Activated naive CD4-positive, alpha-beta T cell treated with Interleukin-2 at 50 U/mL for 16 hours (primary cell): ENCODE data around the gene FURIN.
"Not testable (repeated sequence)": the region's sequence is repeated elsewhere in the genome, so short reads cannot be mapped to it uniquely, and the experiment has no call there.

Experiments used
- DNase-seq: peaks from one replicate; pipeline ENCODE4 v3.0.0-alpha.2; 2020

Gene FURIN

DNA sequence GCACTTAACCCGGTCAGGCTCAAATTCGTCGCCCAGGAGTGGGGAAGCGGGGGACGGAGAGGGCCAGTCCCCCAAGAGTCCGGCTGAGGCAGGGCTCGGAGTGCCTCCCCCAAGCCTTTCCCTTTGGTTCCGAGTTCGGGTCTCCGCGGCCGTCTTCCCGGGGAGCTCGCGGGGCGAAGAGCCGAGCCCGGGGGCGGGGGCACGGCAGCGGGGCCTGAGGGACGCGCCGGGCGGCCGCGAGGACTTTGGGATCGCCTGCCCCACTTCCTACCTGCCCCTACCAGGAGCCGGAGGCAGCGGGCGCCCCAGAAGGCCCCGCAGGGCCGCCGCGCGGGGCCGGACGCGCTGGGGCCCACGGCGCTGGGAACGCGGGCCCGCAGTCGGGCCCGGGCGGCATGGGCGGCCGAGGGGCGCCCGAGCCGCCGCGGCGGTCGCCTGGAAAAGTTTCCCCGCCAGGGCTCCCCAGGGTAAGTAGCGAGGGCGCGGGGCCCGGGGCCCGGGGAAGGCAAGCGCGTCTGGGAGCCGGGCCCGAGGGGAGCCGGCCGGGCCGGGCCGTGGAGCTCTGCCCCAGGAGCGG is 2.8 kb downstream of the FURIN start:
- DNase-seq: peak; percentile 30

- DNase-seq: peak; percentile 39
Observed at GRCh38 chr15:90871716-90872485, 3.5 kb downstream of the FURIN start.

DNA sequence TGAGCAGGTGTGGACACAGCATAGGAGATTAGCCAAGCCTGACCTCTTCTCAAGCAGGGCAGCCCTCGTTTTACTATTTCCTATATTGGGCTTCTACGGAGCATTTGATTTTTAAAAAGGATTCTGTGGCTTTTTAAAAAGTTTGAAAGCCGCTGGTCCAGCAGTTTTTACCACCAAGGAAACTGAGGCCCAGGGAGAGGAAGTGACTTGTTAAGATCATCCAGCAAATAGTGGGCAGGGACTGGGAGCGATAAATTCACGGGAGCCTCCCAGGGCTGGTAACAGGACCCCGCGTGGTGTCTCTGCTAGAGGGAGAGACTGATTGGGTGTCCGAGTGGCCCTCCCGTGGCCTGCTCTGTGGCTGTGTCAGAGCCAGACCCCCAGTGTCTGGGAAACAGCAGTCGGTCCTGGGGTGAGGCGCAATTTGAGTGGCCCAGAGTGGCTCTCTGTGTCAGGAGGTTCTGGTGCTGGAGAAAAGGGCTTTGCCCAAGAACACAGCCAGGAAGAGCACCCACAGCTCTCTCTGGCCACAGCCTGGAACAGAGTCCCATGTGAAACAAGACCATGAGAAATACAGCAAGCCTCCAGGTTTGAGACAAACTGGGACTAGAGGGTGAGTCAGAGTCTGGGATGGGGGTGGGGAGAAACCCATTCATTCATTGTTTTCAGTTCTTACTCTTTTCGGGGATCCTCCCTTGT is 4.2 kb downstream of the FURIN start:
- peak; percentile 73 for DNase-seq

- no peak for DNase-seq
Observed at GRCh38 chr15:90873488-90873997, 5.2 kb downstream of the FURIN start.

GRCh38 chr15:90873998-90874605 is 5.7 kb downstream of the FURIN start:
- no peak for DNase-seq

DNA sequence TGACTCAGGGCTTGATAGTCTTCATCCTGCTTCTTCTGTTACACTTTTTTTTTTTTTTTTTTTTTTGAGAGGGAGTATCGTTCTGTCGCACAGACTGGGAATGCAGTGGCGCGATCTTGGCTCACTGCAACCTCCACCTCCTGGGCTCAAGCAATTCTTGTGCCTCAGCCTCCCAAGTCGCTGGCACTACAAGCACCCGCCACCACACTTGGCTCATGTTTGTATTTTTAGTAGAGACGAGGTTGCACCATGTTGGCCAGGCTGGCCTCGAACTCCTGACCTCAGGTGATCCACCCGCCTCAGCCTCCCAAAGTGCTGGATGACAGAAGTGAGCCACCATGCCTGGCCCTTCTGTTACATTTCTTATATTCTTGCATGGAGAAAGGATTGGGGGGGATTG is 6.6 kb downstream of the FURIN start:
- DNase-seq: not testable (repeated sequence)

DNA sequence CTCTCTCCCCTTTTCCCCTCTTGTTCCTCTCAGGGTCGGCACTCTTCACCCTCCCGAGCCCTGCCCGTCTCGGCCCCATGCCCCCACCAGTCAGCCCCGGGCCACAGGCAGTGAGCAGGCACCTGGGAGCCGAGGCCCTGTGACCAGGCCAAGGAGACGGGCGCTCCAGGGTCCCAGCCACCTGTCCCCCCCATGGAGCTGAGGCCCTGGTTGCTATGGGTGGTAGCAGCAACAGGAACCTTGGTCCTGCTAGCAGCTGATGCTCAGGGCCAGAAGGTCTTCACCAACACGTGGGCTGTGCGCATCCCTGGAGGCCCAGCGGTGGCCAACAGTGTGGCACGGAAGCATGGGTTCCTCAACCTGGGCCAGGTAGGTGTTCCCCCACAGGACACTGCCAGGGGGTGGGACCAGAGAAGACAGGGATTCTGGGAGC is 7.2 kb downstream of the FURIN start:
- no peak for DNase-seq

DNA sequence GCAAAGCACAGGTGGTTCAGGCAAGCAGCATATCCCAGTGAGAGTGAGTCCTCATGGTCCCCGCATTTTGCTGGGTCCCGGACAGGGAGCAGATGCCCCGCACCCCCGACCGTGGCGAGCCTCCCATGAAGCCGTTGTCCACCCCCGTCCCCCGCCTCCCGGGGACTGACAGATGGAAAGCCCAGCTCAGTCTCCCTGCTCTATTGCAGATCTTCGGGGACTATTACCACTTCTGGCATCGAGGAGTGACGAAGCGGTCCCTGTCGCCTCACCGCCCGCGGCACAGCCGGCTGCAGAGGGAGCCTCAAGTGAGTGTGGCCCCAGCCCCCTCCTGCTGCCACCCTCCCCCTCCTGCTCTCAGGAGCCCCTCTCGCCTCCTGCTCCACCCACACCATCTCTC is 7.7 kb downstream of the FURIN start:
- no peak for DNase-seq

GRCh38 chr15:90876512-90877170 is 8.3 kb downstream of the FURIN start:
- DNase-seq: no peak

DNA sequence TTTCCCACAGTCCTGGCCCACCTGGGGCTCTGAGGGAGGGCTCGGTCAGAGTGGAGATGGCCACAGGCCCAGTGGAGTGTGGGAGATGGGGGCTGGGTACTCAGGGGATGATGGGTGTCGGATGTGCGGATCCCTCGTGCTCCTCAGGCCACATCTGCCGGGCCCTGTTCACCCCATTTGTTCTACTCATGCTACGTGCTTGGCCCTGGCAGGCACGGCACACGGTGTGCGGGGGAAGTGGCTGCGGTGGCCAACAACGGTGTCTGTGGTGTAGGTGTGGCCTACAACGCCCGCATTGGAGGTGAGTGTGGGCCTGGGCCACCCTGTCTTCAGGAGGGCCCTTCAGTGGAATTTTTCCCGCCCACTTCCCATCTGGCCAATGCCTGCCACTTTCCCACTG is 8.9 kb downstream of the FURIN start:
- DNase-seq: no peak

- no peak for DNase-seq
Observed at GRCh38 chr15:90877996-90878395, 9.6 kb downstream of the FURIN start.

DNA sequence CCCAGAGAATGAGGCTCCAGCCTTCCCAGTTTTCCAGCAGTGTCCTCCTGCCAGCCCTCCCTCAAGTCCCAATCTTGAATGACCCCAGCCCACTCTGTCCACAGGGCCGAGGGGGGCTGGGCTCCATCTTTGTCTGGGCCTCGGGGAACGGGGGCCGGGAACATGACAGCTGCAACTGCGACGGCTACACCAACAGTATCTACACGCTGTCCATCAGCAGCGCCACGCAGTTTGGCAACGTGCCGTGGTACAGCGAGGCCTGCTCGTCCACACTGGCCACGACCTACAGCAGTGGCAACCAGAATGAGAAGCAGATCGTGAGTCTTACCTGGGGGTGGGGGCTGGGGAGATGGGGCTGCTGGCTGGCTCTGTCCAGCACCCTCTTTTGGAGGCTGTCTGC is 10.3 kb downstream of the FURIN start:
- DNase-seq: no peak

DNA sequence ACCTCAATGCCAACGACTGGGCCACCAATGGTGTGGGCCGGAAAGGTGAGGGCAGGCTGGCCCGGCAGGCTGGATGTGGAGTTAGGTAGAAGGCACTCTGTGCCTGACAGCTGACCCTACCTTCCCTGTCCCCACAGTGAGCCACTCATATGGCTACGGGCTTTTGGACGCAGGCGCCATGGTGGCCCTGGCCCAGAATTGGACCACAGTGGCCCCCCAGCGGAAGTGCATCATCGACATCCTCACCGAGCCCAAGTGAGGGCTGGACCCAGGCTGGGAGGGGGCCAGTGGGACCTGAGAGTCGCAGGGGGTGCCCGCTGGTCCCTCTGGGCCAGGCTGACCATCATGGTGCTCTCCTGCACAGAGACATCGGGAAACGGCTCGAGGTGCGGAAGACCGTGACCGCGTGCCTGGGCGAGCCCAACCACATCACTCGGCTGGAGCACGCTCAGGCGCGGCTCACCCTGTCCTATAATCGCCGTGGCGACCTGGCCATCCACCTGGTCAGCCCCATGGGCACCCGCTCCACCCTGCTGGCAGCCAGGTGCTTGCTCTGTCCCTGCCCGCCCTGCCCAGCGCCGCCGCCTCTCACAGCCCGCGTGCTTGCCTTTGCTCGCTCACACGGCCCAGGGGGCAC is 11.5 kb downstream of the FURIN start:
- no peak for DNase-seq

GRCh38 chr15:90880381-90881145 is 12.2 kb downstream of the FURIN start:
- no peak for DNase-seq

- DNase-seq: no peak
Observed at GRCh38 chr15:90881181-90881977, 13.0 kb downstream of the FURIN start.

- DNase-seq: no peak
Observed at GRCh38 chr15:90881978-90882721, 13.8 kb downstream of the FURIN start.

DNA sequence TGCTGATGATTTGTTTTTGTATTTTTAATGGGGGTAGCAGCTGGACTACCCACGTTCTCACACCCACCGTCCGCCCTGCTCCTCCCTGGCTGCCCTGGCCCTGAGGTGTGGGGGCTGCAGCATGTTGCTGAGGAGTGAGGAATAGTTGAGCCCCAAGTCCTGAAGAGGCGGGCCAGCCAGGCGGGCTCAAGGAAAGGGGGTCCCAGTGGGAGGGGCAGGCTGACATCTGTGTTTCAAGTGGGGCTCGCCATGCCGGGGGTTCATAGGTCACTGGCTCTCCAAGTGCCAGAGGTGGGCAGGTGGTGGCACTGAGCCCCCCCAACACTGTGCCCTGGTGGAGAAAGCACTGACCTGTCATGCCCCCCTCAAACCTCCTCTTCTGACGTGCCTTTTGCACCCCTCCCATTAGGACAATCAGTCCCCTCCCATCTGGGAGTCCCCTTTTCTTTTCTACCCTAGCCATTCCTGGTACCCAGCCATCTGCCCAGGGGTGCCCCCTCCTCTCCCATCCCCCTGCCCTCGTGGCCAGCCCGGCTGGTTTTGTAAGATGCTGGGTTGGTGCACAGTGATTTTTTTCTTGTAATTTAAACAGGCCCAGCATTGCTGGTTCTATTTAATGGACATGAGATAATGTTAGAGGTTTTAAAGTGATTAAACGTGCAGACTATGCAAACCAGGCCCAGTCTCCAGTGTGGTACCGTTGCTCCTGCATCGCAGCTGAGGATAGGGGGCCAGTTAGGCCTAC is 14.6 kb downstream of the FURIN start:
- no peak for DNase-seq

DNA sequence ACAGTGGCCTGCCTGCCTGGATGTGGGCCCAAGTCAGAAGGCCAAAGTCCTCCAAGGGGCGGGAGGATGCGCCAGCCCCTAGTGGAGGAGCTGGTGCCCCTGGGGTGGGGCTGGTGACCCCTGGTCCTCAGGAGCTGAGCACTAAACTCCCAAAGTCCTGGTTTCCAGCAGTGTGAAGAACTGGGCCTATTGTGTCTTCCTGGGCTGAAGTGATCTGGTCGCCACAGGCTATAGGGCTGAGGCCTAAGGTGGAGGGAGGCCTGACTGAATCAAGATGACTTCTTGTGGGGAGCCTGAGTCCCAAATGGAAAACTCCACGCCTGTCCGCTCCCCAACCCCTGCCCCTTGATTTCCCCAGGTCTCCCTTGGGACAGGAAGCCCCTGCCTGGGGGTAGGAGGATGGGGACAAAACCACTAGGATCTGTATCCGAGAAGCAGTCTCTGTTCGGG is 15.2 kb downstream of the FURIN start:
- no peak for DNase-seq
